HAP-1 (cell line): ENCODE measurements around the gene C12orf42.
"Not testable (repeated sequence)": the region's sequence is repeated elsewhere in the genome, so short reads cannot be mapped to it uniquely, and the experiment has no call there.

ENCODE experiments used
- DNase-seq, 2 experiments: peaks; one replicate each; pipeline ENCODE4 v3.0.0-alpha.2; 2016 to 2020; ENCODE audit warnings: low spot score in 2 of 2
- H3K27me3 ChIP-seq: fragments of 250-450 bp; sonication (Bioruptor Pico); 2 replicates; pipeline ENCODE4 v1.5.1; 2020; ENCODE audit warnings: low read depth, mild to moderate bottlenecking, moderate library complexity
- H3K36me3 ChIP-seq: fragments of 250-450 bp; sonication (Bioruptor Pico); replicated peaks from 2 replicates; pipeline ENCODE4 v1.5.1; 2020; ENCODE audit warnings: mild to moderate bottlenecking
- H3K4me1 ChIP-seq: fragments of 250-450 bp; sonication (Bioruptor Pico); 2 replicates; pipeline ENCODE4 v1.5.1; 2020; ENCODE audit warnings: mild to moderate bottlenecking
- H3K4me3 ChIP-seq: fragments of 250-450 bp; sonication (Bioruptor Pico); 2 replicates; pipeline ENCODE4 v1.5.1; 2020; ENCODE audit warnings: mild to moderate bottlenecking, moderate library complexity
- H3K9me3 ChIP-seq: fragments of 250-450 bp; sonication (Bioruptor Pico); 2 replicates; pipeline ENCODE4 v1.5.1; 2020; ENCODE audit warnings: mild to moderate bottlenecking, moderate library complexity
- in situ Hi-C: fragments of 300-500 bp; cut with MboI; formaldehyde crosslinking; loops from 3 replicates; pipeline ENCODE4 v1.14.3; 2020; ENCODE audit warnings: low sequenced_read_pairs, inconsistent platforms, mixed read lengths

The C12orf42 gene

GRCh38 chr12:103425674-103426073 lies 70.1 kb downstream of the C12orf42 start:
- DNase-seq, H3K4me1 ChIP-seq, H3K9me3 ChIP-seq, H3K4me3 ChIP-seq, in situ Hi-C loops, H3K36me3 ChIP-seq, H3K27me3 ChIP-seq: not testable (repeated sequence)

- DNase-seq, H3K4me1 ChIP-seq, in situ Hi-C loops, H3K36me3 ChIP-seq, H3K9me3 ChIP-seq, H3K4me3 ChIP-seq, H3K27me3 ChIP-seq: not testable (repeated sequence)
These were observed 70.8 kb downstream of the C12orf42 start for GRCh38 chr12:103424849-103425586.

GRCh38 chr12:103423516-103423910 lies 72.3 kb downstream of the C12orf42 start:
- no peaks in the 10 kb centered on the region for H3K27me3 ChIP-seq
- H3K4me3 ChIP-seq = no peak overlapping the region
- no peaks in the 10 kb centered on the region for H3K4me1 ChIP-seq
- no peak for DNase-seq
- H3K9me3 ChIP-seq = no peaks in the 10 kb centered on the region
- no peaks in the 10 kb centered on the region for H3K36me3 ChIP-seq
- in situ Hi-C loops = no loop called here

- Histone ChIP-seq H3K4me1 (no peaks in the 10 kb centered on the region), H3K27me3 (no peaks in the 10 kb centered on the region), H3K4me3 (no peak overlapping the region), H3K36me3 (no peaks in the 10 kb centered on the region), H3K9me3 (no peaks in the 10 kb centered on the region)
- no peak for DNase-seq
- in situ Hi-C loops = no loop called here
These were observed 72.8 kb downstream of the C12orf42 start for GRCh38 chr12:103422746-103423515.

GRCh38 chr12:103422328-103422727 lies 73.4 kb downstream of the C12orf42 start:
- H3K4me3 ChIP-seq = no peak overlapping the region
- no peaks in the 10 kb centered on the region for H3K9me3 ChIP-seq
- H3K27me3 ChIP-seq = no peaks in the 10 kb centered on the region
- no peaks in the 10 kb centered on the region for H3K4me1 ChIP-seq
- no peak for DNase-seq
- H3K36me3 ChIP-seq = no peaks in the 10 kb centered on the region
- in situ Hi-C loops = no loop called here

- Histone ChIP-seq H3K36me3 (no peaks in the 10 kb centered on the region), H3K4me1 (no peaks in the 10 kb centered on the region), H3K9me3 (no peaks in the 10 kb centered on the region), H3K27me3 (no peaks in the 10 kb centered on the region), H3K4me3 (no peak overlapping the region)
- in situ Hi-C loops = no loop called here
- no peak for DNase-seq
These were observed 74.4 kb downstream of the C12orf42 start for GRCh38 chr12:103421402-103421801.

GRCh38 chr12:103415681-103416080 lies 80.1 kb downstream of the C12orf42 start:
- no peak overlapping the region for H3K4me3 ChIP-seq
- DNase-seq = no peak
- H3K27me3 ChIP-seq = no peaks in the 10 kb centered on the region

GRCh38 chr12:103401421-103401820 lies 94.3 kb downstream of the C12orf42 start:
- Histone ChIP-seq H3K27me3 (no peaks in the 10 kb centered on the region), H3K36me3 (no peaks in the 10 kb centered on the region), H3K4me3 (no peak overlapping the region), H3K4me1 (no peaks in the 10 kb centered on the region), H3K9me3 (no peaks in the 10 kb centered on the region)
- no peak for DNase-seq
- in situ Hi-C loops = no loop called here

More at GRCh38 chr12:103415681-103416080, 80.1 kb downstream of the C12orf42 start:
- H3K36me3 ChIP-seq = no peaks in the 10 kb centered on the region
- H3K4me1 ChIP-seq = no peaks in the 10 kb centered on the region
- in situ Hi-C loops = no loop called here
- no peaks in the 10 kb centered on the region for H3K9me3 ChIP-seq

GRCh38 chr12:103399986-103400385 lies 95.8 kb downstream of the C12orf42 start:
- H3K4me1 ChIP-seq = no peaks in the 10 kb centered on the region
- DNase-seq = no peak
- in situ Hi-C loops = no loop called here

GRCh38 chr12:103397536-103397935 lies 98.2 kb downstream of the C12orf42 start:
- H3K27me3 ChIP-seq = no peaks in the 10 kb centered on the region
- no peaks in the 10 kb centered on the region for H3K9me3 ChIP-seq
- in situ Hi-C loops = no loop called here
- H3K4me1 ChIP-seq = no peaks in the 10 kb centered on the region
- no peak overlapping the region for H3K4me3 ChIP-seq
- H3K36me3 ChIP-seq = no peaks in the 10 kb centered on the region
- DNase-seq = no peak

More at GRCh38 chr12:103399986-103400385, 95.8 kb downstream of the C12orf42 start:
- no peaks in the 10 kb centered on the region for H3K36me3 ChIP-seq
- H3K9me3 ChIP-seq = no peaks in the 10 kb centered on the region
- no peak overlapping the region for H3K4me3 ChIP-seq
- H3K27me3 ChIP-seq = no peaks in the 10 kb centered on the region

- in situ Hi-C loops = no loop called here
- Histone ChIP-seq H3K9me3 (no peaks in the 10 kb centered on the region), H3K36me3 (no peaks in the 10 kb centered on the region), H3K4me1 (no peaks in the 10 kb centered on the region), H3K4me3 (no peak overlapping the region), H3K27me3 (no peaks in the 10 kb centered on the region)
- DNase-seq = no peak
These were observed 103.0 kb downstream of the C12orf42 start for GRCh38 chr12:103392722-103393121.

GRCh38 chr12:103391103-103391502 lies 104.7 kb downstream of the C12orf42 start:
- in situ Hi-C loops = no loop called here
- Histone ChIP-seq H3K36me3 (no peaks in the 10 kb centered on the region), H3K4me1 (no peaks in the 10 kb centered on the region), H3K27me3 (no peaks in the 10 kb centered on the region), H3K4me3 (no peak overlapping the region), H3K9me3 (no peaks in the 10 kb centered on the region)
- DNase-seq = no peak

GRCh38 chr12:103387385-103387784 lies 108.4 kb downstream of the C12orf42 start:
- H3K4me3 ChIP-seq = no peak overlapping the region
- in situ Hi-C loops = no loop called here
- H3K9me3 ChIP-seq = no peaks in the 10 kb centered on the region
- DNase-seq = no peak
- no peaks in the 10 kb centered on the region for H3K4me1 ChIP-seq
- no peaks in the 10 kb centered on the region for H3K27me3 ChIP-seq
- H3K36me3 ChIP-seq = no peaks in the 10 kb centered on the region

GRCh38 chr12:103386451-103386850 lies 109.3 kb downstream of the C12orf42 start:
- H3K4me1 ChIP-seq = no peaks in the 10 kb centered on the region
- H3K4me3 ChIP-seq = no peak overlapping the region
- no peaks in the 10 kb centered on the region for H3K9me3 ChIP-seq
- H3K36me3 ChIP-seq = no peaks in the 10 kb centered on the region
- in situ Hi-C loops = no loop called here
- DNase-seq = no peak
- H3K27me3 ChIP-seq = no peaks in the 10 kb centered on the region
